ENCODE results near the gene TGM3. TPM values are rescaled to one million over a fixed set of nuclear protein-coding genes. Genes with fewer than 3 reads are reported as not detected.

The TGM3 gene
- total RNA-seq, 2 donors from 2014 or later = 0.27 to 0.82 TPM

DNA sequence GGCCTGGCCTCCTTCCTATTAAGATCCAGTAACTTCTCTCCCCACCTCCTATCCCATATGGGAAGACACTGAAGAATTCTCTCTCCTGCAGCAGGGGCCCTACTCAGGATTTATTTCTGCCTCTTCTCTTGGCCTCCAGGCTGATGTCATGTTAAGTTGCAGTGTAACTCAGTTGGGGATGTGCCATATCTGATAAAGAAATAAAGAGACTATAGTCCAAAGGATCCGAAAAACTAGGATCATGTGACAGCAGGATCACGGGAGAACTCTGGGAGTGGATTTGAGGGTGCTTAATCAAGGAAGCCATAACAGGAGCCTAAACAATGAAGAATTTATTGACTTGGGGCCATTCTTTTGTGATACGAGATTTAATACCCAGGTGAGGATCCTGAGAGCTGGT lies 46.4 kb downstream of the TGM3 start:
- TF ChIP-seq, protein P1, sequence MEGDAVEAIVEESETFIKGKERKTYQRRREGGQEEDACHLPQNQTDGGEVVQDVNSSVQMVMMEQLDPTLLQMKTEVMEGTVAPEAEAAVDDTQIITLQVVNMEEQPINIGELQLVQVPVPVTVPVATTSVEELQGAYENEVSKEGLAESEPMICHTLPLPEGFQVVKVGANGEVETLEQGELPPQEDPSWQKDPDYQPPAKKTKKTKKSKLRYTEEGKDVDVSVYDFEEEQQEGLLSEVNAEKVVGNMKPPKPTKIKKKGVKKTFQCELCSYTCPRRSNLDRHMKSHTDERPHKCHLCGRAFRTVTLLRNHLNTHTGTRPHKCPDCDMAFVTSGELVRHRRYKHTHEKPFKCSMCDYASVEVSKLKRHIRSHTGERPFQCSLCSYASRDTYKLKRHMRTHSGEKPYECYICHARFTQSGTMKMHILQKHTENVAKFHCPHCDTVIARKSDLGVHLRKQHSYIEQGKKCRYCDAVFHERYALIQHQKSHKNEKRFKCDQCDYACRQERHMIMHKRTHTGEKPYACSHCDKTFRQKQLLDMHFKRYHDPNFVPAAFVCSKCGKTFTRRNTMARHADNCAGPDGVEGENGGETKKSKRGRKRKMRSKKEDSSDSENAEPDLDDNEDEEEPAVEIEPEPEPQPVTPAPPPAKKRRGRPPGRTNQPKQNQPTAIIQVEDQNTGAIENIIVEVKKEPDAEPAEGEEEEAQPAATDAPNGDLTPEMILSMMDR (IDR thresholded peaks at IDR 0.05) = no peak
- H3K9me3 ChIP-seq = no peaks in the 10 kb centered on the region
- no peak overlapping the region for H3K27ac ChIP-seq
- H3K9ac ChIP-seq (ENCODE audit: low read depth in 2 of 2, low read length in 2 of 2) = no peak overlapping the region
- no peaks in the 10 kb centered on the region for H3K27me3 ChIP-seq
- no peaks in the 10 kb centered on the region for H3K4me1 ChIP-seq
- no peak for DNase-seq
- no peaks in the 10 kb centered on the region for H3K36me3 ChIP-seq
- H3K4me3 ChIP-seq = no peak overlapping the region
- intact Hi-C loops (cut with DNase I) = no loop called here

DNA sequence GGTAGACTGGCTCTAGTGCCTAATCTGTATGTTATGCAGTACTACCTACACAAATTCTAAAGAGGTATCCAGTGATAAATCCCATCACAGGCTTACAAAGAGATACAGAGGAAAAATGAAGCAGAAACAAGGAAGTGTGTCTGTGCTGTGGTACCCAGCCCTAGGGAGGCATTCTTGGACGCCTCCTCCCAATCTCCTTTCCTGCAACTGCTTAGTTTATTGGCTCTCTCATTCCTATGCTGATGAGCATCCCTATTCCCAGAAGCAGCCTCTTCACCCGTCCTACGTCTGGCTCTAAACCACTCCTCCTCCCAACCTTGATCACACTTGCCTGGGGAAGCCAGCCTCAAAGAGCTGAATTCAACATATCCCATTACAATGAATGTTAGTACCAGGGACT lies 50.4 kb downstream of the TGM3 start:
- intact Hi-C loops (cut with DNase I) = no loop called here
- no peak for DNase-seq
- Histone ChIP-seq H3K9ac (ENCODE audit: low read depth in 2 of 2, low read length in 2 of 2) (no peak overlapping the region), H3K4me3 (no peak overlapping the region), H3K27me3 (no peaks in the 10 kb centered on the region), H3K9me3 (no peaks in the 10 kb centered on the region), H3K36me3 (no peaks in the 10 kb centered on the region), H3K4me1 (no peaks in the 10 kb centered on the region), H3K27ac (no peak overlapping the region)
- TF ChIP-seq, protein P1 (IDR thresholded peaks at IDR 0.05) = no peak

DNA sequence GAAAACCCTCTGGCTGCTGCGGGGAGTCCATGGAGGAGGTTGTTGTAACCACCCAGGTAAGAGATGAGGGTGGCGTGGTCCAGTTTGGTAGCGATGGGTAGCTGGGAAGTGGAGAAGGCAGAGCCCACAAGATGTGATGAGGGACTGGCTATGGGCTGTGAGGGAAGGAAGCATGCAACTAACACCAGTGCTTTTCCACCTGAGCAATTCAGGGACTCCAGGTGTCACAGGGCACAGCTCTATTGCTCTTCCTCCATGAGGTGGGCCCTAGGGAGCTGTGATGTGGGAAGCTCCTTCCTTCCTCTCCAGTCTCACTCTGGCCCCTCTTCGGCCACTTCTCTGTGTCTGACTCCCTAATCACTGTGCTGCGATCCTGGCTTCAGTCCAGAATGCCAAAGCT lies 52.5 kb downstream of the TGM3 start:
- DNase-seq = no peak
- no peaks in the 10 kb centered on the region for H3K9me3 ChIP-seq
- no peaks in the 10 kb centered on the region for H3K4me1 ChIP-seq
- H3K4me3 ChIP-seq = no peak overlapping the region
- TF ChIP-seq, protein P1 (IDR thresholded peaks at IDR 0.05) = no peak
- no peak overlapping the region for H3K9ac ChIP-seq (ENCODE audit: low read depth in 2 of 2, low read length in 2 of 2)
- H3K27me3 ChIP-seq = no peaks in the 10 kb centered on the region
- intact Hi-C loops (cut with DNase I) = loop anchor here (2.0 kb wide), 1 partner anchor 142 kb away; no protein-coding TSS in a partner anchor
- no peak overlapping the region for H3K27ac ChIP-seq
- no peaks in the 10 kb centered on the region for H3K36me3 ChIP-seq

DNA sequence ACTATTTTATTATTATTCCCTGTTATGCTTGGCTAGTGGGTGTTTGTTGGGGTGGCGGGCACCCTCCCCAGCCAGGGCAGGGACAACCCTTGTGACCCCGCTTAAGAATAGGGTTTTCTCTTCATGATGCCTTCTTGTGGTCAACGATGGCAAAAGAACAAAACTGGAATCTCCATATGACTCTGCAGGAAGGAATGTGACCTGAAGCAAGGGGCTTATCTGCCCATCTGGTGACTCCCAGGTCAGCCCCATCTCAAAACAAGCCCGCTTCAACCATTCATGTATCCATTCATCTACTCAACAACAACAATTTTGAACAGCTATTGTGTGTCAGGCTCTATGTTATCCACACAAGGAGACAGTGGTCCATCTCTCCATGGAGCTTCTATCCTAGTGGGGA lies 54.0 kb downstream of the TGM3 start:
- TF ChIP-seq, protein P1 (IDR thresholded peaks at IDR 0.05) = no peak
- H3K4me1 ChIP-seq = no peaks in the 10 kb centered on the region
- H3K4me3 ChIP-seq = no peak overlapping the region
- no peak for DNase-seq
- no peaks in the 10 kb centered on the region for H3K27me3 ChIP-seq
- H3K9ac ChIP-seq (ENCODE audit: low read depth in 2 of 2, low read length in 2 of 2) = no peak overlapping the region
- intact Hi-C loops (cut with DNase I) = loop anchor here (2.0 kb wide), 1 partner anchor 143 kb away; no protein-coding TSS in a partner anchor
- H3K36me3 ChIP-seq = no peaks in the 10 kb centered on the region
- no peaks in the 10 kb centered on the region for H3K9me3 ChIP-seq
- no peak overlapping the region for H3K27ac ChIP-seq

DNA sequence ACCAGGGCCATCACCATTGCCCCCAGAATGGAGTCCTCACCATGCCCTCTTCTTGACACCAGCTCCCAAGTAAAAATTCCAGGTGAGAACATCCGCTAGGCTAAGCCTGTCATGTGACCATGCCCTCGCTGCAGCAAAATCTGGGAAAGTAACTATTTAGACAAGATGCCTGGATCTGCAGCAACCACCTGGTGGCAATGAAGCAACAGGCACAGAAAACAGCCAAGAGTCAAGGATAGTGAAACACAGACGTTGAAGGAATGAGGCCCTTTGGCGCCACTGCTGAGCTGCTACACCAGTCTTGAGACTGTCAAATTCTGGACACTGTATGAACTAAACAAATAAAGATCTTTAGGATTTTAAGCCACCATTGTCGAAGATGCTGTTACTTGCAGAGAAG lies 54.8 kb downstream of the TGM3 start:
- Histone ChIP-seq H3K27ac (no peak overlapping the region), H3K9me3 (no peaks in the 10 kb centered on the region), H3K9ac (ENCODE audit: low read depth in 2 of 2, low read length in 2 of 2) (no peak overlapping the region), H3K4me3 (no peak overlapping the region), H3K4me1 (no peaks in the 10 kb centered on the region), H3K36me3 (no peaks in the 10 kb centered on the region), H3K27me3 (no peaks in the 10 kb centered on the region)
- intact Hi-C loops (cut with DNase I) = no loop called here
- TF ChIP-seq, protein P1 (IDR thresholded peaks at IDR 0.05) = no peak
- DNase-seq = no peak

DNA sequence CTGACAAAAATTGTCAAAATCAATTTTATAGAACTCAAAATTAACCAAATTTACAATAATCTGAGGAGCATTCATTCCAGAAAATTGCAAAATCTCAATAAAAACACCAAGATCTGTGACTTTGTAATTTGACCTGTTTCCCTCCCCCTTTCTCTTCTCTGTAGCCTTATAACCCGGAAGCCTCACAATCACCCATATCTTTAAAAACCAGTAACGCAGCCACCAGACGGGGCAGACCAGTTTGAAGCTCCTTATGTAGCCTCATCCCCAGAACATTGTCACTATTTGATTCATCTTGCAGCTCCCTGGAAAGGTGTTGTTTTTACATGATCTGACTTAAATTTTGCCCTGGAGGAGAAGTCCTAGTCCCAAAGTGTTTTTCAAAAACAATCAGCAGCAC lies 57.4 kb downstream of the TGM3 start:
- intact Hi-C loops (cut with DNase I) = no loop called here
- Histone ChIP-seq H3K4me3 (no peak overlapping the region), H3K9ac (ENCODE audit: low read depth in 2 of 2, low read length in 2 of 2) (no peak overlapping the region), H3K36me3 (no peaks in the 10 kb centered on the region), H3K27me3 (no peaks in the 10 kb centered on the region), H3K27ac (no peak overlapping the region), H3K9me3 (no peaks in the 10 kb centered on the region), H3K4me1 (no peaks in the 10 kb centered on the region)
- TF ChIP-seq, protein P1 (IDR thresholded peaks at IDR 0.05) = no peak
- no peak for DNase-seq
